Right atrium auricular region (tissue), 2 donors: ENCODE results near the gene RARG. TPM values are rescaled to one million over a fixed set of nuclear protein-coding genes. Genes with fewer than 3 reads are reported as not detected.

Experiments used
- DNase-seq: peaks from one replicate; pipeline ENCODE4 v3.0.0-alpha.2; 2019; ENCODE audit warnings: low spot score
- H3K27ac ChIP-seq, 2 donors: fragments of 200-600 bp; sonication (generic); 1 replicate in 1 of 2; 2 replicates in 1 of 2; pipeline ENCODE4 v1.5.1; 2016 to 2019
- H3K27me3 ChIP-seq, 2 donors: fragments of 200-600 bp; sonication (generic); one replicate each; pipeline versions ENCODE4 v1.5.1 to v1.6.0; 2017 to 2019
- H3K36me3 ChIP-seq: fragments of 200-600 bp; sonication (generic); one replicate; pipeline ENCODE4 v1.5.1; 2016
- H3K4me1 ChIP-seq, 2 donors: fragments of 200-600 bp; sonication (generic); one replicate each; pipeline versions ENCODE4 v1.5.1 to v1.6.0; 2017 to 2019
- H3K4me3 ChIP-seq, 2 donors: fragments of 200-600 bp; sonication (generic); 1 replicate in 1 of 2; 2 replicates in 1 of 2; pipeline ENCODE4 v1.5.1; 2017 to 2019; ENCODE audit warnings: mild to moderate bottlenecking in 1 of 2, moderate library complexity in 1 of 2
- H3K9me3 ChIP-seq, 2 donors: fragments of 200-600 bp; sonication (generic); one replicate each; pipeline ENCODE4 v1.5.1; 2019
- CTCF ChIP-seq, 2 donors: fragments of 200-600 bp; sonication (generic); IDR thresholded peaks; one replicate each; pipeline ENCODE4 v1.5.1; 2019; ENCODE audit warnings: antibody characterized with exemption in 2 of 2
- total RNA-seq, 2 donors: library from RNA; depleted of rRNA; stranded (reverse); fragments of >200 nt; gene quantifications; one replicate each; pipeline ENCODE4 v1.1.0, GENCODE V29; 2016

RARG gene
- total RNA-seq, 2 donors from 2014 or later: 14.8 to 15.0 TPM

GRCh38 chr12:53224061-53224896 is 7.7 kb downstream of the RARG start:
- peaks cover 0 to 40% of the 10 kb centered on the region in 2 donors for H3K4me1 ChIP-seq
- H3K4me3 ChIP-seq: no peak overlapping the region
- H3K9me3 ChIP-seq: no peaks in the 10 kb centered on the region
- no peak for TF ChIP-seq CTCF (IDR thresholded peaks at IDR 0.05)
- no peaks in the 10 kb centered on the region for H3K27me3 ChIP-seq
- H3K36me3 ChIP-seq: no peaks in the 10 kb centered on the region
- DNase-seq: no peak
- H3K27ac ChIP-seq: peak overlapping the region; percentile 95 to 96

- Histone ChIP-seq H3K27me3 (no peaks in the 10 kb centered on the region), H3K9me3 (no peaks in the 10 kb centered on the region), H3K4me3 (no peak overlapping the region), H3K4me1 (peaks cover 0 to 47% of the 10 kb centered on the region in 2 donors), H3K27ac (peak overlapping the region; percentile 95 to 96), H3K36me3 (no peaks in the 10 kb centered on the region)
- no peak for DNase-seq
- no peak for TF ChIP-seq CTCF (IDR thresholded peaks at IDR 0.05)
Measured at GRCh38 chr12:53223389-53224060, 8.5 kb downstream of the RARG start.

- Histone ChIP-seq H3K27me3 (no peaks in the 10 kb centered on the region), H3K27ac (peak overlapping the region; percentile 95 to 96), H3K9me3 (no peaks in the 10 kb centered on the region), H3K36me3 (no peaks in the 10 kb centered on the region), H3K4me1 (peaks cover 0 to 54% of the 10 kb centered on the region in 2 donors), H3K4me3 (no peak overlapping the region)
- no peak for DNase-seq
- no peak for TF ChIP-seq CTCF (IDR thresholded peaks at IDR 0.05)
Measured at GRCh38 chr12:53222806-53223261, 9.2 kb downstream of the RARG start.

GRCh38 chr12:53222170-53222721 is 9.8 kb downstream of the RARG start:
- H3K4me1 ChIP-seq: peaks cover 0 to 60% of the 10 kb centered on the region in 2 donors
- DNase-seq: no peak
- TF ChIP-seq CTCF (IDR thresholded peaks at IDR 0.05): no peak

GRCh38 chr12:53221203-53222080 is 10.6 kb downstream of the RARG start:
- no peak for TF ChIP-seq CTCF (IDR thresholded peaks at IDR 0.05)
- Histone ChIP-seq H3K9me3 (no peaks in the 10 kb centered on the region), H3K4me1 (peaks cover 0 to 68% of the 10 kb centered on the region in 2 donors), H3K27me3 (no peaks in the 10 kb centered on the region), H3K4me3 (peak overlapping the region; percentile 61 to 67), H3K27ac (peak overlapping the region; percentile 95 to 96), H3K36me3 (no peaks in the 10 kb centered on the region)
- no peak for DNase-seq

More at GRCh38 chr12:53222170-53222721, 9.8 kb downstream of the RARG start:
- Histone ChIP-seq H3K27ac (peak overlapping the region; percentile 95 to 96), H3K27me3 (no peaks in the 10 kb centered on the region), H3K9me3 (no peaks in the 10 kb centered on the region), H3K36me3 (no peaks in the 10 kb centered on the region), H3K4me3 (peak overlapping the region; percentile 61 to 67)
